ENCODE measurements around the gene THAP10. TPM values are rescaled to one million over a fixed set of nuclear protein-coding genes. Genes with fewer than 3 reads are reported as not detected.

Gene THAP10
- total and polyA plus RNA-seq, 9 of the 15 experiments (the other 6 are each of a cell fraction or from before 2014, with no cell fraction given): 0.04 to 0.28 (median 0.09) TPM; not detected in 3

DNA sequence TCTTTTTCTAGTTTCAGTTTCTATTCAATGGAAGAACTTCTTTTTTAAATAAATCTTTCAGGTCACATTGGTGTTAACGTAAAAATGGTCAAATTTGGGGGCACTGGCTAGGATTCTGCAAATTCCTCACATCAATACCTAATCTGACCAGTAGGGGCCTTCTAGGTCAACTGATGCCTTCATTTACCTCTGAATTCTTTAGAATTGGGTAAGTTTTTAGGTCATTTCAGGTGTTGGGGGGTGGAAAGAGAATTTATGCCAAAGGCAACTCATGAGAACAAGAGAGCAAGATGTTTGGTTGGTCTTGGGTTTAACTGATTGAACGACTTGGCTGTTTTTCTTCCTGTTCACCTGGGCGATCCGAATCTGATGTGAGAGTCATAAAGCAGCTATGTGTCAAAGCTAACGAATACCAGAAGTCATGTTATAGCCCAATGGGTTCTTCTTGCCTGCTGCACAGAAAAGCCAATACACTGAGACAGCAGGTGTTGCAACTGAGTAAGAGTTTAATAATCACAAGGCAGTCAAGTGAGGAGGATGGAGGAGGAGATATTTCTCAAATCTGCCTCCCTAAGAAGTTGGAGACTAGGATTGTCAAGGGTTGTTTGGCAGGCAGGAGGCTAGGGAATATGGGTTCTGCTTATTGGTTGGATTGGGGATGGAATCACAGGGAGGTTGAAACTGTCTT, 15.7 kb upstream of the THAP10 start (continued):
- TF ChIP-seq, protein P1, sequence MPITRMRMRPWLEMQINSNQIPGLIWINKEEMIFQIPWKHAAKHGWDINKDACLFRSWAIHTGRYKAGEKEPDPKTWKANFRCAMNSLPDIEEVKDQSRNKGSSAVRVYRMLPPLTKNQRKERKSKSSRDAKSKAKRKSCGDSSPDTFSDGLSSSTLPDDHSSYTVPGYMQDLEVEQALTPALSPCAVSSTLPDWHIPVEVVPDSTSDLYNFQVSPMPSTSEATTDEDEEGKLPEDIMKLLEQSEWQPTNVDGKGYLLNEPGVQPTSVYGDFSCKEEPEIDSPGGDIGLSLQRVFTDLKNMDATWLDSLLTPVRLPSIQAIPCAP (CRISPR knock-in tag; IDR thresholded peaks at IDR 0.05; ENCODE audit: borderline replicate concordance): no peak
- TF ChIP-seq, protein P2, sequence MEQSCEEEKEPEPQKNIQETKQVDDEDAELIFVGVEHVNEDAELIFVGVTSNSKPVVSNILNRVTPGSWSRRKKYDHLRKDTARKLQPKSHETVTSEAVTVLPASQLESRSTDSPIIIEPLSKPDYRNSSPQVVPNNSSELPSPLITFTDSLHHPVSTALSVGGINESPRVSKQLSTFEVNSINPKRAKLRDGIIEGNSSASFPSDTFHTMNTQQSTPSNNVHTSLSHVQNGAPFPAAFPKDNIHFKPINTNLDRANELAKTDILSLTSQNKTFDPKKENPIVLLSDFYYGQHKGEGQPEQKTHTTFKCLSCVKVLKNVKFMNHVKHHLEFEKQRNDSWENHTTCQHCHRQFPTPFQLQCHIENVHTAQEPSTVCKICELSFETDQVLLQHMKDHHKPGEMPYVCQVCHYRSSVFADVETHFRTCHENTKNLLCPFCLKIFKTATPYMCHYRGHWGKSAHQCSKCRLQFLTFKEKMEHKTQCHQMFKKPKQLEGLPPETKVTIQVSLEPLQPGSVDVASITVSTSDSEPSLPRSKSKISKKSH (CRISPR knock-in tag; IDR thresholded peaks at IDR 0.05): peak; percentile 68; the same call in 1 of the 2 replicates

DNA sequence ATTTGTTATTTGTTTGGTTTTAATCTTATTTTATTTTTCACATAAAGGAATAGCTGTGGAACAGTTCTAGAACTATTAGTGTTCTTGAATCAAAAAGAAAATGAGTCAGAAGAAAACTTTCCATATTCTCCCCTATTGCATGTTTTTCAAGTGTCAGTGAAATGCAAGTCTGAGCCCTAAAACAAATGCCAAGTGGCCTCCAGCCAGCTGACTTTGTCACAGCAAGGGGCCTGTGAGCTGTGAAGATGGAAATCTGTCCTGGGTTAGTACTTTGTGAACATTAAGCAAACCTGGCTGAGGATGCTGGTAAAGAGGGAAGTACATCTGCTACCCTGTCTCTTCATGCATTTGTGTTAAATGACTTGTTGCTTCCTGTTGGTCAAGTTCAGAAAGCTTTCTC, 14.6 kb upstream of the THAP10 start:
- CTCF ChIA-PET (ENCODE audit: low intra/inter-chr PET ratio): no interaction called here
- H3K27ac ChIP-seq (ENCODE audit: extremely low read depth, low read depth, low read length): no peak overlapping the region
- H4K20me1 ChIP-seq (replicated peaks; ENCODE audit: control insufficient read depth, insufficient read depth, low read length): no peaks in the 10 kb centered on the region
- H3K27me3 ChIP-seq (ENCODE audit: control insufficient read depth in 2 of 2, insufficient read depth in 2 of 2, low read length in 2 of 2): no peaks in the 10 kb centered on the region
- H2AFZ ChIP-seq (ENCODE audit: low read depth, low read length): no peak overlapping the region
- TF ChIP-seq NEUROD1 (IDR thresholded peaks at IDR 0.05; ENCODE audit: borderline replicate concordance, low read depth, low read length, partially characterized antibody) (no peak), ZNF143 (CRISPR knock-in tag; IDR thresholded peaks at IDR 0.05) (no peak)
- TF ChIP-seq, protein P3, sequence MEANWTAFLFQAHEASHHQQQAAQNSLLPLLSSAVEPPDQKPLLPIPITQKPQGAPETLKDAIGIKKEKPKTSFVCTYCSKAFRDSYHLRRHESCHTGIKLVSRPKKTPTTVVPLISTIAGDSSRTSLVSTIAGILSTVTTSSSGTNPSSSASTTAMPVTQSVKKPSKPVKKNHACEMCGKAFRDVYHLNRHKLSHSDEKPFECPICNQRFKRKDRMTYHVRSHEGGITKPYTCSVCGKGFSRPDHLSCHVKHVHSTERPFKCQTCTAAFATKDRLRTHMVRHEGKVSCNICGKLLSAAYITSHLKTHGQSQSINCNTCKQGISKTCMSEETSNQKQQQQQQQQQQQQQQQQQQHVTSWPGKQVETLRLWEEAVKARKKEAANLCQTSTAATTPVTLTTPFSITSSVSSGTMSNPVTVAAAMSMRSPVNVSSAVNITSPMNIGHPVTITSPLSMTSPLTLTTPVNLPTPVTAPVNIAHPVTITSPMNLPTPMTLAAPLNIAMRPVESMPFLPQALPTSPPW (CRISPR knock-in tag; IDR thresholded peaks at IDR 0.05): no peak
- no peaks in the 10 kb centered on the region for H3K36me3 ChIP-seq (ENCODE audit: control insufficient read depth, insufficient read depth, low read length)
- in situ Hi-C loops (cut with MboI): no loop called here
- BruUV-seq (replicated peaks): no TSS peak
- FAIRE-seq (no peak), ATAC-seq (no peak), DNase-seq (ENCODE audit: extremely low read depth in 1 of 4, low spot score in 3 of 4) (no peak)
- no peaks in the 10 kb centered on the region for H3K79me2 ChIP-seq (ENCODE audit: control insufficient read depth, insufficient read depth, low read length)
- H3K4me1 ChIP-seq (replicated peaks in 1 of 2; ENCODE audit: control insufficient read depth in 2 of 2, insufficient read depth in 2 of 2, low read length in 2 of 2): no peaks in the 10 kb centered on the region
- H3K9me3 ChIP-seq (replicated peaks; ENCODE audit: control insufficient read depth, insufficient read depth, low read depth, low read length): 0 out of 2 replicates have a peak, but pooled peaks cover 4% of the 10 kb centered on the region
- H3K4me2 ChIP-seq (ENCODE audit: insufficient read depth, low read length): no peak overlapping the region
- no peaks in the 10 kb centered on the region for H3K9me1 ChIP-seq (ENCODE audit: control insufficient read depth, insufficient read depth, low read length)
- H3K9ac ChIP-seq (ENCODE audit: insufficient read depth in 1 of 2, low read depth in 2 of 2, low read length in 2 of 2): no peak overlapping the region
- no peak overlapping the region for H3K4me3 ChIP-seq
- POLR2A ChIA-PET: no interaction called here
- intact Hi-C loops (cut with micrococcal nuclease): no loop called here

All from K562 (cell line).